ENCODE measurements around the gene KCNQ1OT1.
A peak's percentile ranks its signal among the peaks of the same experiment; 100 is the strongest.

KCNQ1OT1 gene

GRCh38 chr11:2683806-2684205, 16.0 kb downstream of the KCNQ1OT1 start:
- Histone ChIP-seq H3K9ac (ENCODE audit: low read length) (no peak overlapping the region), H4K8ac (ENCODE audit: low read length) (no peak overlapping the region), H3K4me2 (ENCODE audit: low read length, poor library complexity, severe bottlenecking) (no peak overlapping the region), H3K27me3 (ENCODE audit: control insufficient read depth in 1 of 2, insufficient read depth in 1 of 2, low read length in 2 of 2) (no peaks in the 10 kb centered on the region), H2AFZ (ENCODE audit: low read depth, low read length) (no peak overlapping the region), H3K14ac (ENCODE audit: low read length in 2 of 2) (no peak overlapping the region), H3K18ac (ENCODE audit: low read depth in 1 of 2, low read length in 2 of 2) (no peak overlapping the region), H2BK5ac (ENCODE audit: low read depth, low read length, poor library complexity, severe bottlenecking) (no peak overlapping the region), H3K27ac (ENCODE audit: low read length, poor library complexity, severe bottlenecking) (no peak overlapping the region), H3K4ac (ENCODE audit: low read depth in 1 of 2, low read length in 2 of 2) (no peak overlapping the region), H3K9me3 (ENCODE audit: control insufficient read depth, low read length) (no peaks in the 10 kb centered on the region), H2BK12ac (ENCODE audit: low read length in 2 of 2) (no peak overlapping the region), H4K91ac (ENCODE audit: low read length) (no peak overlapping the region), H2BK15ac (ENCODE audit: low read depth, poor library complexity, severe bottlenecking) (no peak overlapping the region), H3K23ac (ENCODE audit: low read length in 2 of 2) (no peak overlapping the region), H3K4me1 (ENCODE audit: control insufficient read depth, insufficient read depth, low read depth, low read length) (peaks cover 44% of the 10 kb centered on the region), H3K4me3 (ENCODE audit: insufficient read depth in 1 of 2, low read depth in 1 of 2, low read length in 2 of 2) (no peak overlapping the region), H3K79me1 (replicated peaks; ENCODE audit: low read length, poor library complexity, severe bottlenecking) (peaks cover 3% of the 10 kb centered on the region), H2AK5ac (ENCODE audit: low read length, severe bottlenecking) (no peak overlapping the region), H2BK120ac (ENCODE audit: low read depth, low read length) (no peak overlapping the region), H3K36me3 (ENCODE audit: control insufficient read depth in 1 of 2, insufficient read depth in 2 of 2, low read depth in 1 of 2, low read length in 2 of 2) (peaks cover 17 to 25% of the 10 kb centered on the region in 2 experiments)
- no peak for DNase-seq
- WGBS: 89% methylated on average over 4 of the region's 4 CpGs

- Histone ChIP-seq H2BK120ac (ENCODE audit: low read depth, low read length) (no peak overlapping the region), H3K4me2 (ENCODE audit: low read length, poor library complexity, severe bottlenecking) (peak overlapping the region; percentile 37)
- WGBS: 84% methylated on average over 5 of the region's 5 CpGs
Measured at GRCh38 chr11:2681408-2682145, 18.2 kb downstream of the KCNQ1OT1 start.

GRCh38 chr11:2679011-2679676, 20.6 kb downstream of the KCNQ1OT1 start:
- H2BK15ac ChIP-seq (ENCODE audit: low read depth, poor library complexity, severe bottlenecking): no peak overlapping the region
- no peak overlapping the region for H4K8ac ChIP-seq (ENCODE audit: low read length)
- no peak overlapping the region for H3K27ac ChIP-seq (ENCODE audit: low read length, poor library complexity, severe bottlenecking)
- H3K79me1 ChIP-seq (replicated peaks; ENCODE audit: low read length, poor library complexity, severe bottlenecking): peaks cover 5% of the 10 kb centered on the region
- H3K4me2 ChIP-seq (ENCODE audit: low read length, poor library complexity, severe bottlenecking): no peak overlapping the region
- no peak overlapping the region for H3K9ac ChIP-seq (ENCODE audit: low read length)
- H3K9me3 ChIP-seq (ENCODE audit: control insufficient read depth, low read length): no peaks in the 10 kb centered on the region
- H2BK120ac ChIP-seq (ENCODE audit: low read depth, low read length): no peak overlapping the region
- WGBS: 88% methylated on average over 1 of the region's 2 CpGs
- DNase-seq: no peak
- no peak overlapping the region for H2AK5ac ChIP-seq (ENCODE audit: low read length, severe bottlenecking)
- H3K36me3 ChIP-seq (ENCODE audit: control insufficient read depth in 1 of 2, insufficient read depth in 2 of 2, low read depth in 1 of 2, low read length in 2 of 2): peaks cover 2 to 6% of the 10 kb centered on the region in 2 experiments
- no peak overlapping the region for H2BK12ac ChIP-seq (ENCODE audit: low read length in 2 of 2)
- peak overlapping the region in 1 of 2 experiments; percentile 26 for H3K4ac ChIP-seq (ENCODE audit: low read depth in 1 of 2, low read length in 2 of 2)
- no peak overlapping the region for H3K4me3 ChIP-seq (ENCODE audit: insufficient read depth in 1 of 2, low read depth in 1 of 2, low read length in 2 of 2)
- no peaks in the 10 kb centered on the region for H3K27me3 ChIP-seq (ENCODE audit: control insufficient read depth in 1 of 2, insufficient read depth in 1 of 2, low read length in 2 of 2)
- peak overlapping the region; percentile 69 to 80 for H3K18ac ChIP-seq (ENCODE audit: low read depth in 1 of 2, low read length in 2 of 2)
- H3K14ac ChIP-seq (ENCODE audit: low read length in 2 of 2): peak overlapping the region in 1 of 2 experiments; percentile 72
- H3K23ac ChIP-seq (ENCODE audit: low read length in 2 of 2): no peak overlapping the region
- H4K91ac ChIP-seq (ENCODE audit: low read length): no peak overlapping the region
- H2AFZ ChIP-seq (ENCODE audit: low read depth, low read length): no peak overlapping the region
- no peak overlapping the region for H2BK5ac ChIP-seq (ENCODE audit: low read depth, low read length, poor library complexity, severe bottlenecking)
- H3K4me1 ChIP-seq (ENCODE audit: control insufficient read depth, insufficient read depth, low read depth, low read length): peaks cover 19% of the 10 kb centered on the region

More at GRCh38 chr11:2681408-2682145, 18.2 kb downstream of the KCNQ1OT1 start:
- Histone ChIP-seq H4K91ac (ENCODE audit: low read length) (no peak overlapping the region), H3K23ac (ENCODE audit: low read length in 2 of 2) (no peak overlapping the region), H3K9me3 (ENCODE audit: control insufficient read depth, low read length) (no peaks in the 10 kb centered on the region), H3K4me3 (ENCODE audit: insufficient read depth in 1 of 2, low read depth in 1 of 2, low read length in 2 of 2) (no peak overlapping the region), H4K8ac (ENCODE audit: low read length) (peak overlapping the region; percentile 39), H2BK12ac (ENCODE audit: low read length in 2 of 2) (no peak overlapping the region), H2BK5ac (ENCODE audit: low read depth, low read length, poor library complexity, severe bottlenecking) (no peak overlapping the region), H2BK15ac (ENCODE audit: low read depth, poor library complexity, severe bottlenecking) (no peak overlapping the region), H2AFZ (ENCODE audit: low read depth, low read length) (no peak overlapping the region), H3K27me3 (ENCODE audit: control insufficient read depth in 1 of 2, insufficient read depth in 1 of 2, low read length in 2 of 2) (no peaks in the 10 kb centered on the region), H3K36me3 (ENCODE audit: control insufficient read depth in 1 of 2, insufficient read depth in 2 of 2, low read depth in 1 of 2, low read length in 2 of 2) (peaks cover 14 to 17% of the 10 kb centered on the region in 2 experiments), H3K14ac (ENCODE audit: low read length in 2 of 2) (no peak overlapping the region), H3K4ac (ENCODE audit: low read depth in 1 of 2, low read length in 2 of 2) (no peak overlapping the region), H2AK5ac (ENCODE audit: low read length, severe bottlenecking) (peak overlapping the region; percentile 53), H3K27ac (ENCODE audit: low read length, poor library complexity, severe bottlenecking) (peak overlapping the region; percentile 27), H3K18ac (ENCODE audit: low read depth in 1 of 2, low read length in 2 of 2) (no peak overlapping the region), H3K9ac (ENCODE audit: low read length) (no peak overlapping the region), H3K79me1 (replicated peaks; ENCODE audit: low read length, poor library complexity, severe bottlenecking) (peaks cover 3% of the 10 kb centered on the region), H3K4me1 (ENCODE audit: control insufficient read depth, insufficient read depth, low read depth, low read length) (peaks cover 22% of the 10 kb centered on the region)
- no peak for DNase-seq

GRCh38 chr11:2678396-2678795, 21.4 kb downstream of the KCNQ1OT1 start:
- Histone ChIP-seq H3K27me3 (ENCODE audit: control insufficient read depth in 1 of 2, insufficient read depth in 1 of 2, low read length in 2 of 2) (no peaks in the 10 kb centered on the region), H3K4me3 (ENCODE audit: insufficient read depth in 1 of 2, low read depth in 1 of 2, low read length in 2 of 2) (no peak overlapping the region), H2BK5ac (ENCODE audit: low read depth, low read length, poor library complexity, severe bottlenecking) (no peak overlapping the region), H2BK12ac (ENCODE audit: low read length in 2 of 2) (no peak overlapping the region), H3K18ac (ENCODE audit: low read depth in 1 of 2, low read length in 2 of 2) (no peak overlapping the region), H3K4me2 (ENCODE audit: low read length, poor library complexity, severe bottlenecking) (no peak overlapping the region), H3K79me1 (replicated peaks; ENCODE audit: low read length, poor library complexity, severe bottlenecking) (peaks cover 5% of the 10 kb centered on the region), H4K8ac (ENCODE audit: low read length) (no peak overlapping the region), H3K4ac (ENCODE audit: low read depth in 1 of 2, low read length in 2 of 2) (no peak overlapping the region), H3K4me1 (ENCODE audit: control insufficient read depth, insufficient read depth, low read depth, low read length) (peaks cover 24% of the 10 kb centered on the region), H2BK120ac (ENCODE audit: low read depth, low read length) (no peak overlapping the region), H3K27ac (ENCODE audit: low read length, poor library complexity, severe bottlenecking) (no peak overlapping the region), H3K14ac (ENCODE audit: low read length in 2 of 2) (no peak overlapping the region), H2BK15ac (ENCODE audit: low read depth, poor library complexity, severe bottlenecking) (no peak overlapping the region), H3K23ac (ENCODE audit: low read length in 2 of 2) (no peak overlapping the region), H2AFZ (ENCODE audit: low read depth, low read length) (no peak overlapping the region), H3K9me3 (ENCODE audit: control insufficient read depth, low read length) (no peaks in the 10 kb centered on the region), H4K91ac (ENCODE audit: low read length) (no peak overlapping the region), H3K36me3 (ENCODE audit: control insufficient read depth in 1 of 2, insufficient read depth in 2 of 2, low read depth in 1 of 2, low read length in 2 of 2) (peaks cover 6 to 8% of the 10 kb centered on the region in 2 experiments), H3K9ac (ENCODE audit: low read length) (no peak overlapping the region), H2AK5ac (ENCODE audit: low read length, severe bottlenecking) (no peak overlapping the region)
- DNase-seq: peak; percentile 54
- 11% methylated on average over 1 of the region's 1 CpG for WGBS

All from mesenchymal stem cell (in vitro differentiated cells and primary cell).